T1000 (cell line): ENCODE results near the gene ADISSP.

Experiments
- DNase-seq: peaks from one replicate; lab custom pipeline; 2025; ENCODE audit warnings: mixed read lengths; lab: John Stamatoyannopoulos, UW

ADISSP gene

DNA sequence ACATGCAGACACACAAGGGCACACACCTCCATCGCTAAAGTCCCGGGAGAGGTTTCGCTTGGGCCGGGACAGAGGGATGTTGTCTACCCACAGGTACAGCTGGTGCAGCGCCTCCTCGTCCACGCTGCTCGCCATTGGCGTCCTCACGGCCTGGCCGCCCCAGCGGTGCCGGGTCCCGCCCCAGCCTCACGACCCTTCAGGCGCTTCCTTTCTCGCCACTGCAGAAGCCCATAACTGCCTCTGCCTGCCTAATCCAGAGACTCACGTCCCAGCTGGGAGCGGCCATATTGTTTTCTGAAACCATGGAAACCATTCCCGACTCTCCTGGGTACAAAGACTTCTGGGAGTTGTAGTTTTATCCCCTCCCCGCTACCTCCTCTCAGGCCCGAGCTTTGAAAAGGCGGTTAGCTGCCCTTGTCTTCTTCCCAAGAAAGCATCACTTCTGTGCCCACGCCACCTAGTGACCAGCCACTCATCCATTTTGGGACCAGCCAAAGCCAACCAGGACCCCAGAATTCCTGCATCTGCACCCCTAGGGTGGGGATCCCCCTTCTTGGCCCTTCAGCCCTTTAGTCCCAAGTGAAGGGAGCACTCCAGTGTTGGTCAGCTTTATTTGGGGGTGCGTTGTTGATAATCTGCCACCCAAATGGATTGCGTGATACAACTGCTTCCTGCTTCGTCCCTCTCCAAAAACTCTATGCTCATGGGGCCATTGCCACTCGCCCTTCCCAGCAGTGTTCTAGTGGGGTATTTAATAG lies 13.8 kb upstream of the ADISSP start, which contains the start of gene SPEF1:
TSS of gene SPEF1 (minus strand) at position 296 of the 758 bp plus-strand sequence. CDS start at position 135, 161 bp downstream.
- DNase-seq = peak; percentile 77

DNA sequence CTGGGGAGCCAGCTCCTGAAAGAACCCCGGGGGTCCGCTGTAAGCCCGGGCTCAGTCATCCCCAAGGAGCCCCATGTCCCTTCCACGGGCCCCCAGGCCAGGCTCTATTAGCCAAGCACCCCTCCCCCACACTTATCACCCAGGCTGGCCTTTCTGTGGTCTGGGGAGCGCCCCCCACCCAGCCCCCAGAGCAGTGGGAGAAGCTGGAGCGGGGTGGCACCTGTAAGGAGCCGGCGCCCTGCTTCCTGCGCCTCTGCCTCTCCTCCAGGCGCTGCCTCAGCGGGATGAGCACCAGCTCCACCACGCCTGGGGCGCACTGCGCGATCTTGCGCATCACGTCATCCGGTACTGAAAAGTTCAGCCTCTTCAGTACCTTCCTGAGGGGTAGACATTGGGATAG lies 11.4 kb upstream of the ADISSP start:
- DNase-seq = no peak

GRCh38 chr20:3777716-3778629 lies 10.4 kb upstream of the ADISSP start:
- DNase-seq = peak; percentile 23

- no peak for DNase-seq
Measured at GRCh38 chr20:3777381-3777715, 9.8 kb upstream of the ADISSP start.

DNA sequence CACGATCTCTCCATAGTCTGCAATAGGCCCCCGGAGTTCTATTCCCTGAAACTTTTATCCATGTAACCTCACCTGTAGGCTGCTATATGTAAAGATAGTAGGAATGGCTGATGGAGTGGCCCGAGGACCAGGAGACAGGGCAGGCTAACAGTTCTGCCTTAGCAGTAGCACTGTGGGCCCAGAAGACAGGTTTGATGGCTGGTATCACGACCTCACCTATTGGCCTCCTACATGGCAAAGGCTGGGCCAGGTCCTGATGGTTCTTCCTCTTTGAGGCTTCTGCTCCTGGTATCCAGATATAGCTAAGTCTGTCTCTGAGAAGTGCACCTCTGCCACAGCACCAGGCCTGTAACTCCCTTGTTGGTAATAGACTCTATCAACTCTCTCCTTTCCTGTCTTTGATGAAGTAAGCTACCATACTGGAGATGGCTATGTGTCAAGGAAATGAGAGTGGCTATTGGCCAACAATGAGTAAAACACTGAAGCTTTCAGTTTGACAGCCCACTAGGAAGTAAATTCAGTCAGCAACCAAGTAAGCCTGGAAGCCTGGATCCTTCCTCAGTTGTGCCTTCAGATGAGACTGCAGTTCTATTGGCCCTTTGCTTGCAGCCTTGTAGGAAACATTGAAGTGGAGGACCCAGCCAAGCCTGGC lies 8.0 kb upstream of the ADISSP start:
- no peak for DNase-seq

DNA sequence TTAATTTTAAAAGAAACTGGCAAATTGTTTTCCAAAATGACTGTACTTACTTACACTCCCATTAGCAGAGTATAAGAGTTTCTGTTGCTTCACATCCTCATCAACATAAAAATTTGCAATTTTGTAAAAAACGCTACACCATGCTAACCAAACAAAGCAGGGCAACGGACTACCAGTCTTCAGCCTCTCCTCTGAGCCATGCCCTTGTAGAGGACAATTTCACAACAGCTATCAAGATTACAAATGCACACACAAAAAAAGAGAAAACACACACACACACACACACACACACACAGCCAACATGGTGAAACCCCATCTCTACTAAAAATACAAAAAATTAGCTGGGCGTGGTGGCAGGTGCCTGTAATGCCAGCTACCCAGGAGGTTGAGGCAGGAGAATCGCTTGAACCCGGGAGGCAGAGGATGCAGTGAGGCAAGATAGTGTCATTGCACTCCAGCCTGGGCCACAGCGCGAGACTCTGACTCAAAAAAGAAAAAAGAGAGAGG lies 4.1 kb upstream of the ADISSP start:
- DNase-seq = no peak

DNA sequence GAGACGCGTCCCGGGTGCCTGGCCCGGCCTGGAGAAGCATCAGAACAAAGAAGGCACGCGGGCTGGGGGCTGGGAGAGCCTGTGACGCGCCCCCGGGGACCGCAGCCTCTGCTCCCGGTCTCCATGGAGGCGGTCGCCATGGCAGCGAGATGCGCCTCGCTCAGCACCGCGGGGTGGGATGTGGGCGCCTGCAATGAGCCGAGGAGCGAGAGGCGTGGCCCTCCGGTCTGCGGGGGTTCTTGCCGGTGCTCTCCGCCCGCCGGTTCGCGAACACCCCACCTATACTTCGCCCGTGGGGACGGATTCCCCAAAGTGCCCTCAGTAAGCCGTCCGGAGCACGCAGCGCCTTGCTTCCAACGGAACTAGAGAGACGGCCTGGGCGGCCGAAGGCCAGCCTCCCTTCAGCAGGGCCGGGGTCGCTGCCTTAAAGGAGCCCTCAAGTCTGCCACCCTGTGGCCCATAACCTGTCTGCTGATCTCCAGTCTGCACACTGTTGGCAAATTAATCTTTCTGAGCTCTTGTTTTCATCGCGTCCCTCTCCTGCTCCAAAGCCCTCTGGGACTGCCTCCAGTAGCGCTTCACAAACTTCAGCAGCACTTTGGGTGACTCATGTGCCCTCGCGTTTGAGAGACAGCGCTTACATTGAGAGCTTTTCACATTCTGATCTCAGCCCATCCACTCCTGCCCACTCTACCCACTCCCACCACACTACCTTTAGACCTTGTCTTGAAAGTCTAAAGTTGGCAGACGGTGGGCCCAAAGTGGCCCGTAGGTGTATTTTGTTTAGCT lies 983 bp upstream of the ADISSP start:
- DNase-seq = peak; percentile 68

- no peak for DNase-seq
Measured at GRCh38 chr20:3767110-3767426, 485 bp downstream of the ADISSP start.

GRCh38 chr20:3766422-3767109 lies 987 bp downstream of the ADISSP start:
- no peak for DNase-seq

GRCh38 chr20:3765171-3765882 lies 2.2 kb downstream of the ADISSP start:
- DNase-seq = no peak

DNA sequence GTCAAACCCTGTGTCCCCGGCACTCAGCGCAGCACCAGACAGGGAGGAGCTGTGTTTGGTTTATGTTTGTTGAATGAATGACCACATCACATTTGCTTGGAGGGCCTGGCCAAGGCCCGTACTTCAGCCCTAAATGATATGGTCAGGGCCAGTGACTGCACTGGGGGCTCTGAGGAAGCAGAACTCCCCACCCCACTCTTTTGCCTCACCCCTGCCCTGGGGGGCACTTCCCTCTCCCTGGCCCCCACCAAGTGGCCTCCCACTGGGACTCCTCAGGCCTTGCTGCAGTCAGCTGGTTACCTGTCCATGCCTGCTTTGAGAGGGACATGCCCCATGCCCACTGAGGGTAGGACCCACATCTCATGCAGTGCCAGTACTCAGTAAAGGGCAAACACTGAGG lies 2.9 kb downstream of the ADISSP start:
- no peak for DNase-seq

DNA sequence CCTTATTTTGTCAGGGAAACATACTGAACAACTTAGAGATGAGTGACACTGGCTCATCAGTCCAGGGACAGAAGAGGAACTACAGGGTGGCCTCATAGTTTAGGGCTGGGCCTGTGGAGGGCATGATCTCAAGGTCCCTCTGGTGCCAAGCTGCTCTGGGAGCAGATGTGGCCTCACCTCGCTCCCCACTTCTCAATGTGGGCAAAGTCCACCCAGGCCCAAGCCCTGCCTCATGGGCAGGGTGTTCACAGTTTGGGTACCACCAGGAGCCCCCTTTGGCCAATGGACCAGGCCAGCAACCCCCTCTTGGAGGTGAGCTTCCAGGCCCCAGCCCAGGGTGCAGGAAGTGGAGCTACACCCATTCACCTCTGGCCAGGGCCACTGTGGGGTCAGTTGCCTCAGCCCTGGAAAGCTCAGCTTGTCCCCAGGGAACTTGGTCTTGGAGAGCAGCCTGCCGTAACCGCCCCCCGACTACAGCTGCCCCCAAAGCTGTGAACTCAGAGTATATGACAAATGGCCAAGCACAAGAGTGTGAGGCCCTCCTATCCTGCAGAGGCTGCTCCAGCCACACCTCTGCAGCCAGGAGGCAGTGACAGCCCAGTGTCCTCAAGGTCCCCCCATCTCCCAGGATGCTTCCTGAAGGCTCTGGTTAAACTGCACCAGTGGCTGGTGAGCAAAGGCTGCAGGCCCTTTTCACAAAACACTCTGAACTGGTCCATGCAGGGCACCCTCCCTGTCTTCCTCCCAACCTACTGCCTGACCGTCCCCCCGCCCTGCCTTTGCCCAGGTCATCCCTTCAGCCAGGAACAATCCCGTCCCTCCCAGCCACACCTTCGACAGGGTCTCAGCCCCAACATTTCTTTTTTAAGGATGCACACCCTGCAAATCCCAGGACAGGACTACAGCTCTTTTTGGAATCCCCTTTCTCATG lies 3.6 kb downstream of the ADISSP start:
- DNase-seq = no peak

GRCh38 chr20:3760655-3761348 lies 6.8 kb downstream of the ADISSP start:
- no peak for DNase-seq

GRCh38 chr20:3759884-3760283 lies 7.7 kb downstream of the ADISSP start:
- no peak for DNase-seq

- DNase-seq = no peak
Measured at GRCh38 chr20:3759316-3759823, 8.2 kb downstream of the ADISSP start.

- DNase-seq = no peak
Measured at GRCh38 chr20:3758566-3758965, 9.0 kb downstream of the ADISSP start.

GRCh38 chr20:3757268-3757667 lies 10.3 kb downstream of the ADISSP start:
- no peak for DNase-seq

DNA sequence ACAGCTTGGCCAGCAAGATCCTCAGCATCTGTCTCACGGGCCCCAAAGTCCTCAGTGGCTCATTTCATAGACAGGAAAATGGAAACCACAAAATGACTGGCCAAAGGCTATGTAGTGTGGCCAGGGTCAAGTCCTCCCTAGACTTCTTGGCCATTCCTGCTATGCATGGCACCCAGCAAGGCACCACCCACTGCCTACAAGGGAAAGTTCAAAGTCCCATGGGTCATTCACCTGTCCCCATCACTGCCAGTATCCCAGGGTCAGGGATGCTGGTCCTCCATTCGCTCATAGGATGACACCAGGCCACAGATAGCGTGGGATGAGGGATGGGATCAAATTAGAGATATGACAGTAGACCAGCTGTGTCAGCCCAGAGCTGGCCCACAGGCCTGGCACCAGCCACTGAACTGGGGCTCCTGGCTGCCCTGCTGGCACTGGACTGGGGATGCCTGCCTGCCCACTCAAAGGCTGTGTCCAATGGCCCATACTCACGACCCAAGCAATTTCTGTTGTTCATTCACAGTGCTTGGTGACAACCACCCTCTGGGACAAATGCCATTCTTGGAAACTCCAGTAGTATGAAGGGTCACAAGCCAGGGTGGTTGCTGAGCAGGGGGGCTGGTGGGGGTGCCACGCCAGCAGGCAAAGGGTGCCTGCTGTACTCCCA lies 11.6 kb downstream of the ADISSP start:
- DNase-seq = no peak
